ENCODE results near the gene SZT2.
"Not testable (repeated sequence)": the region's sequence is repeated elsewhere in the genome, so short reads cannot be mapped to it uniquely, and the experiment has no call there.

SZT2 gene

GRCh38 chr1:43367904-43368645 is 21.6 kb upstream of the SZT2 start, which contains the start of gene ELOVL1:
TSS of gene ELOVL1 (minus strand) at chr1:43368011. CDS start at chr1:43365609, 2,402 bp downstream.
- peaks cover 28% of the 10 kb centered on the region for H3K79me2 ChIP-seq (ENCODE audit: insufficient read depth, low read length)
- H3K4me3 ChIP-seq (ENCODE audit: insufficient read depth, low read length, poor library complexity, severe bottlenecking) = peak within 1 kb of the TSS; percentile 98
- TF ChIP-seq EZH2phosphoT487 (conservative IDR thresholded peaks at IDR 0.05; ENCODE audit: low read length) = no peak
- H3K36me3 ChIP-seq (ENCODE audit: low read length) = no peaks in the 10 kb centered on the region
- H3K4me2 ChIP-seq (ENCODE audit: low read depth, low read length, poor library complexity, severe bottlenecking) = peak within 1 kb of the TSS; percentile 86
- H3K9me3 ChIP-seq (ENCODE audit: insufficient read depth, low read length) = no peaks in the 10 kb centered on the region
- no peaks in the 10 kb centered on the region for H3K9me2 ChIP-seq (replicated peaks; ENCODE audit: insufficient read depth, low read length)
- H3K9ac ChIP-seq (ENCODE audit: low read length) = peak within 1 kb of the TSS; percentile 94
- peaks cover 14% of the 10 kb centered on the region for H3F3A ChIP-seq (ENCODE audit: insufficient read depth)
- peak within 1 kb of the TSS; percentile 58 for H2AFZ ChIP-seq (ENCODE audit: low read depth, low read length, severe bottlenecking)
- H4K20me1 ChIP-seq (ENCODE audit: low read depth, low read length) = no peaks in the 10 kb centered on the region
- no peaks in the 10 kb centered on the region for H3K27me3 ChIP-seq (ENCODE audit: low read length)
- peak within 1 kb of the TSS; percentile 84 for H3K27ac ChIP-seq (ENCODE audit: low read depth, low read length)

GRCh38 chr1:43368646-43369020 is 21.1 kb upstream of the SZT2 start:
- no peaks in the 10 kb centered on the region for H3K36me3 ChIP-seq (ENCODE audit: low read length)
- H3K9ac ChIP-seq (ENCODE audit: low read length) = peak overlapping the region; percentile 94
- H3K4me2 ChIP-seq (ENCODE audit: low read depth, low read length, poor library complexity, severe bottlenecking) = peak overlapping the region; percentile 64
- H3K79me2 ChIP-seq (ENCODE audit: insufficient read depth, low read length) = peaks cover 28% of the 10 kb centered on the region
- H3F3A ChIP-seq (ENCODE audit: insufficient read depth) = peaks cover 12% of the 10 kb centered on the region; the same call in 1 of the 2 replicates
- peak overlapping the region; percentile 84 for H3K27ac ChIP-seq (ENCODE audit: low read depth, low read length)
- H2AFZ ChIP-seq (ENCODE audit: low read depth, low read length, severe bottlenecking) = no peak overlapping the region
- H3K9me2 ChIP-seq (replicated peaks; ENCODE audit: insufficient read depth, low read length) = no peaks in the 10 kb centered on the region
- no peaks in the 10 kb centered on the region for H4K20me1 ChIP-seq (ENCODE audit: low read depth, low read length)
- H3K27me3 ChIP-seq (ENCODE audit: low read length) = no peaks in the 10 kb centered on the region
- peak overlapping the region; percentile 76 for H3K4me3 ChIP-seq (ENCODE audit: insufficient read depth, low read length, poor library complexity, severe bottlenecking)
- TF ChIP-seq CTCF (IDR thresholded peaks at IDR 0.05; ENCODE audit: insufficient read depth, low read length, poor library complexity, severe bottlenecking) = no peak
- no peak for TF ChIP-seq EZH2phosphoT487 (conservative IDR thresholded peaks at IDR 0.05; ENCODE audit: low read length)
- H3K9me3 ChIP-seq (ENCODE audit: insufficient read depth, low read length) = no peaks in the 10 kb centered on the region

GRCh38 chr1:43369779-43370178 is 19.9 kb upstream of the SZT2 start:
- H3K9me3 ChIP-seq (ENCODE audit: insufficient read depth, low read length); H3K9me2 ChIP-seq (replicated peaks; ENCODE audit: insufficient read depth, low read length); H3K4me3 ChIP-seq (ENCODE audit: insufficient read depth, low read length, poor library complexity, severe bottlenecking); H3K27ac ChIP-seq (ENCODE audit: low read depth, low read length); H3K36me3 ChIP-seq (ENCODE audit: low read length); H3K27me3 ChIP-seq (ENCODE audit: low read length); H2AFZ ChIP-seq (ENCODE audit: low read depth, low read length, severe bottlenecking); H3K9ac ChIP-seq (ENCODE audit: low read length); H3F3A ChIP-seq (ENCODE audit: insufficient read depth); H4K20me1 ChIP-seq (ENCODE audit: low read depth, low read length); H3K4me2 ChIP-seq (ENCODE audit: low read depth, low read length, poor library complexity, severe bottlenecking): not testable (repeated sequence)
- peaks cover 28% of the 10 kb centered on the region for H3K79me2 ChIP-seq (ENCODE audit: insufficient read depth, low read length)

- Histone ChIP-seq H3K9me3 (ENCODE audit: insufficient read depth, low read length) (no peaks in the 10 kb centered on the region), H3K9me2 (replicated peaks; ENCODE audit: insufficient read depth, low read length) (no peaks in the 10 kb centered on the region), H2AFZ (ENCODE audit: low read depth, low read length, severe bottlenecking) (no peak overlapping the region), H3K27me3 (ENCODE audit: low read length) (no peaks in the 10 kb centered on the region), H4K20me1 (ENCODE audit: low read depth, low read length) (no peaks in the 10 kb centered on the region), H3K27ac (ENCODE audit: low read depth, low read length) (no peak overlapping the region), H3F3A (ENCODE audit: insufficient read depth) (no peaks in the 10 kb centered on the region), H3K79me2 (ENCODE audit: insufficient read depth, low read length) (peaks cover 27% of the 10 kb centered on the region), H3K9ac (ENCODE audit: low read length) (no peak overlapping the region), H3K36me3 (ENCODE audit: low read length) (no peaks in the 10 kb centered on the region), H3K4me3 (ENCODE audit: insufficient read depth, low read length, poor library complexity, severe bottlenecking) (no peak overlapping the region), H3K4me2 (ENCODE audit: low read depth, low read length, poor library complexity, severe bottlenecking) (no peak overlapping the region)
- TF ChIP-seq CTCF (IDR thresholded peaks at IDR 0.05; ENCODE audit: insufficient read depth, low read length, poor library complexity, severe bottlenecking) (no peak), EZH2phosphoT487 (conservative IDR thresholded peaks at IDR 0.05; ENCODE audit: low read length) (no peak)
Observed at GRCh38 chr1:43370564-43370963, 19.1 kb upstream of the SZT2 start.

Measured in SU-DHL-6 (cell line).